Activated T-cell treated with anti-CD3 and anti-CD28 coated beads, Interleukin-2, amount 50 U/mL, for 24 hours (primary cell): ENCODE data around the gene PPIL1.
"Not testable (repeated sequence)": the region's sequence is repeated elsewhere in the genome, so short reads cannot be mapped to it uniquely, and the experiment has no call there.

Experiments used
- DNase-seq: peaks from one replicate; pipeline ENCODE4 v3.0.0-alpha.2; 2020
- H3K27ac Mint-ChIP-seq: 2 replicates; pipeline ENCODE4 v1.8.0; 2020; ENCODE audit warnings: mild to moderate bottlenecking, mixed read lengths
- H3K27me3 Mint-ChIP-seq: 2 replicates; pipeline ENCODE4 v1.8.0; 2020; ENCODE audit warnings: mixed read lengths
- H3K36me3 Mint-ChIP-seq: 2 replicates; pipeline ENCODE4 v1.8.0; 2020; ENCODE audit warnings: low read depth, mixed read lengths
- H3K4me1 Mint-ChIP-seq: 2 replicates; pipeline ENCODE4 v1.8.0; 2020; ENCODE audit warnings: low read depth, mixed read lengths
- H3K4me3 Mint-ChIP-seq: 2 replicates; pipeline ENCODE4 v1.8.0; 2020; ENCODE audit warnings: mild to moderate bottlenecking, moderate library complexity, mixed read lengths
- H3K9me3 Mint-ChIP-seq: 2 replicates; pipeline ENCODE4 v1.8.0; 2020; ENCODE audit warnings: mixed read lengths

PPIL1 gene

GRCh38 chr6:36813047-36813446 is 61.6 kb downstream of the PPIL1 start:
- DNase-seq, H3K9me3 Mint-ChIP-seq, H3K27ac Mint-ChIP-seq, H3K36me3 Mint-ChIP-seq, H3K27me3 Mint-ChIP-seq, H3K4me1 Mint-ChIP-seq, H3K4me3 Mint-ChIP-seq: not testable (repeated sequence)

GRCh38 chr6:36809941-36810803 is 64.4 kb downstream of the PPIL1 start:
- Mint-ChIP-seq H3K27ac (no peak overlapping the region), H3K27me3 (no peaks in the 10 kb centered on the region), H3K36me3 (no peaks in the 10 kb centered on the region), H3K4me3 (no peak overlapping the region), H3K4me1 (no peaks in the 10 kb centered on the region), H3K9me3 (no peaks in the 10 kb centered on the region)
- no peak for DNase-seq

- DNase-seq = no peak
- Mint-ChIP-seq H3K27ac (no peak overlapping the region), H3K4me1 (no peaks in the 10 kb centered on the region), H3K4me3 (no peak overlapping the region), H3K9me3 (no peaks in the 10 kb centered on the region), H3K36me3 (no peaks in the 10 kb centered on the region), H3K27me3 (no peaks in the 10 kb centered on the region)
These were observed 65.4 kb downstream of the PPIL1 start for GRCh38 chr6:36809156-36809555.

GRCh38 chr6:36808634-36809033 is 66.0 kb downstream of the PPIL1 start:
- H3K27me3 Mint-ChIP-seq = no peaks in the 10 kb centered on the region

GRCh38 chr6:36807750-36808149 is 66.9 kb downstream of the PPIL1 start:
- H3K27me3 Mint-ChIP-seq = no peaks in the 10 kb centered on the region
- no peak overlapping the region for H3K27ac Mint-ChIP-seq
- H3K4me1 Mint-ChIP-seq = no peaks in the 10 kb centered on the region
- no peaks in the 10 kb centered on the region for H3K36me3 Mint-ChIP-seq
- no peak overlapping the region for H3K4me3 Mint-ChIP-seq
- H3K9me3 Mint-ChIP-seq = no peaks in the 10 kb centered on the region
- no peak for DNase-seq

More at GRCh38 chr6:36808634-36809033, 66.0 kb downstream of the PPIL1 start:
- Mint-ChIP-seq H3K36me3 (no peaks in the 10 kb centered on the region), H3K27ac (no peak overlapping the region), H3K4me1 (no peaks in the 10 kb centered on the region), H3K4me3 (no peak overlapping the region), H3K9me3 (no peaks in the 10 kb centered on the region)
- DNase-seq = no peak

GRCh38 chr6:36807143-36807542 is 67.5 kb downstream of the PPIL1 start:
- Mint-ChIP-seq H3K27me3 (no peaks in the 10 kb centered on the region), H3K36me3 (no peaks in the 10 kb centered on the region), H3K4me1 (no peaks in the 10 kb centered on the region), H3K27ac (no peak overlapping the region), H3K4me3 (no peak overlapping the region), H3K9me3 (no peaks in the 10 kb centered on the region)
- no peak for DNase-seq

- DNase-seq = no peak
- Mint-ChIP-seq H3K9me3 (no peaks in the 10 kb centered on the region), H3K4me3 (no peak overlapping the region), H3K27ac (no peak overlapping the region), H3K36me3 (no peaks in the 10 kb centered on the region), H3K27me3 (no peaks in the 10 kb centered on the region), H3K4me1 (no peaks in the 10 kb centered on the region)
These were observed 68.7 kb downstream of the PPIL1 start for GRCh38 chr6:36805917-36806316.

- Mint-ChIP-seq H3K9me3 (no peaks in the 10 kb centered on the region), H3K4me3 (no peak overlapping the region), H3K27ac (no peak overlapping the region), H3K27me3 (no peaks in the 10 kb centered on the region), H3K4me1 (no peaks in the 10 kb centered on the region), H3K36me3 (no peaks in the 10 kb centered on the region)
- DNase-seq = no peak
These were observed 69.4 kb downstream of the PPIL1 start for GRCh38 chr6:36805096-36805797.
